HG02840 (cell line): ENCODE measurements around the gene DLX3.
"Not testable (repeated sequence)": the region's sequence is repeated elsewhere in the genome, so short reads cannot be mapped to it uniquely, and the experiment has no call there.

ENCODE experiments used
- ATAC-seq: cut with Tn5 transposase; IDR thresholded peaks from one replicate; pipeline ENCODE4 v1.9.1; 2021; ENCODE audit warnings: mild to moderate bottlenecking, moderate library complexity, moderate number of reproducible peaks; ENCODE audit not compliant: unreplicated experiment, low FRiP score

DLX3 gene

GRCh38 chr17:49995055-49995738 lies at the start of gene DLX3:
TSS of gene DLX3 (minus strand) at chr17:49995224. CDS start at chr17:49994998, 226 bp downstream.
- no peak for ATAC-seq

GRCh38 chr17:50044483-50044882 lies 49.5 kb upstream of the DLX3 start:
- ATAC-seq, result no peak

- no peak for ATAC-seq
Observed at GRCh38 chr17:50043290-50044148, 48.5 kb upstream of the DLX3 start.

GRCh38 chr17:50042211-50042610 lies 47.2 kb upstream of the DLX3 start:
- no peak for ATAC-seq

- ATAC-seq, result not testable (repeated sequence)
Observed at GRCh38 chr17:50040496-50040895, 45.5 kb upstream of the DLX3 start.

DNA sequence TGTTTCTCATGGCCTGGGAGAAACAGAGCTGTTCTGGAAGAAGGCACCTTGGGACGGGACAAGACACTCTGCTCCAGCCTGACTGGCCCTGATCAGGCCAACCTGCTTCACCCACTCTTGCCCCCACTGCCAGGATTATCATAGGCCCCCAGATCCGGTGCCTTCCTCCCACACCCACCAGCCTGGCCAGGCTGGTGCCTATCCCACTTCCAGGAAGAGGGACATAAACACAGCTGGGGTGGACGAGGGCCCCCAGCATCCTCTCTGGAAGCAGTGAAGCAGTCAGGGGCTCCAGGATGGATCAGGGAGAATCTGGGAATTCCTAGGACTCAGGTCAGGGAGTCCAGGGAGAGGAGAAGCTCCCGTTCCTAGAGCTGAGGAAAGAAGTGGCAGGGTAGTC lies 44.0 kb upstream of the DLX3 start:
- no peak for ATAC-seq

DNA sequence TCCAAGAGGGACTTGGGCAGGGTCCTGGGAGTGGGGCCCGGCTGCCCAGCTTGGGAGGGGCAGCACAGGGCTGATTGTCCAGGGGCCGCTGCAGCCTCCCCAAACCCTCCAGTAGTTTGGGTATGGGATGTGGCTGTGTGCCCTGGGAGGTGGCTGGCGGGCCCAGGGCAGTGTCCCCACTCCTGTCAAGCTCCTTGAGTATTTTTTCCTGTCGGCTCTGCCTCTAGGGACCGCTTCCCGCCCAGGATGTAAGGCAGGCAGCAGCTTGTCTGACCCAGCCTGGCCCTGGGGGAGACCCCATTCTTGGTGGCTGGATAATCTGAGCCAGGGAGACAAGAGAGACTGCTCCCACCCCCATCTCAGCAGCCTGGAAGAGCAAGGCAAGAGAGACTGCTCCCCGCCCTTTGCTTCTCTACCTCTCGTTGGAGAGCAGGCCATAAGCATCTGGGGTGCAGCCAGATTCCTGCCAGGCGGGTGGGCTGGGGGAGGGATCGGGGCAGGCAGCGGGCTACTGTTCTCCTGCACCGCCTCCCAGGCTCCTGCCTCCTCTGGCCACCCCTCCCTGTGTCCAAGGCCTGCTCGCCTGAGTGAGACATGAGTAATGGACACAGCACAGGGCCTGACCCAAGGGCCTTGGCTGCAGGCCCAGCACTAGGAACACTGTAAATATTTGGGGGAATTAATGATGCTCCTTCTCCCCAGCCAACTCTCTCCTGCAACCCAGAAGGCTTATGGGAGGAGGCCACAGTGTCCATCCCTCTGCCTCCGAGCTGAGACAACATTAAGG lies 42.5 kb upstream of the DLX3 start:
- no peak for ATAC-seq

- ATAC-seq, result no peak
Observed at GRCh38 chr17:50036455-50037261, 41.6 kb upstream of the DLX3 start.

GRCh38 chr17:50035945-50036344 lies 40.9 kb upstream of the DLX3 start:
- ATAC-seq, result no peak

DNA sequence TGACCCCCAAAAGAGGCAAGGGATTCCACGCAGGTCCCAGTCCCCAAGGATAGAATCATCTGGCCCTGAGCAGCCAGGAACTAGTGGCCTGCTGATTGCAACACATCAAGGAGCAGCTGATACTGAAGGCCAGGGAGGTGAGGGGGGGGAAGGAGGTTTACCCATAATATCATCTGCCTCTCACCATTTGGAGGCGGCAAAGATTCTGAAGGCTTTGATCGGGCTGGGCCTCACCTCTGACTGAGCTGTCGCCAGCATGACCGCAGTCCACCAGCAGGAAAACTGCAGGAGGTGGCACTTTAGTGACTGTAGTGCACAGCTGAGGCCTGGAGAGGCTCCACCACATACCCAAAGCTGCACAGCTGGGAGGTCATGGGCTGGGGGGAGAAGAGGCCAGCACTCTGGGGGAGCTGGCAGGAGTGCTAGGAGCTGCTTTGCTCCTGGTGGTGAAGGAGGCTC lies 40.4 kb upstream of the DLX3 start:
- no peak for ATAC-seq

DNA sequence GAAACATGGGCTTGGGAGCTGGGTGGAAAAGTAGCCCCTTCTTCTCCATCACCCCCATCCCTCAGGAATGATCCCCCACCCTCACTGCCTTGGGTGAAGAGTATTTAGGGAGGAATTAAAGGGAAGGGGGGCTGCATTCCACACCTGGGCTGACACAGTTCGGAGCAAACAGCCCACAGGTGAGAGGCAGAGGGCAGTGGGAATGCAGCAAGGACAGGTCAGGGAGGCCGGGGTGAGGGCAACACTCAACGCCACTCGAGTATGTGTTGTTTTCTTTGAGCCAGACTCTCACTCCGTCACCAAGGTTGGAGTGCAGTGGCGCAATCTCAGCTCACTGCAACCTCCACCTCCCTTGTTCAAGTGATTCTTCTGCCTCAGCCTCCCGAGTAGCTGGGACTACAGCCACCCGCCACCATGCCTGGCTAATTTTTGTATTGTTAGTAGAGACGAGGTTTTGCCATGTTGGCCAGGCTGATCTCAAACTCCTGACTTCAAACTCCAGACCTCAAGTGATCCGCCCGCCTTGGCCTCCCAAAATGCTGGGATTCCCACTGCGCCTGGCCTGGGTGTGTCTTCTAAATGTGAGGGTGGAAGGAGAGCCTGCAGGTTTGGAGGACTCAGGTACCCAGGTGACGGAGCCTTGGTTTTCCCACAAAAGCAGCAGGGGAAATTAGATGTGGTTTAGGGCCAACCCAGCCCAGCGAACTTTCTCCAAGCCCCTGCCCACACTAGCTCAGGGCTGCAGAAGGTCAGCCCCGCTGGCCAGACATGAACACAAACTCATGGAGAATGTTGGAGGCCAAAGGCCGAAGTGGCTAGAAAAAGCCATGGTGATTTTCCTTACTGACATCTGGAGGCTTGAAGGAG lies 39.7 kb upstream of the DLX3 start:
- no peak for ATAC-seq

DNA sequence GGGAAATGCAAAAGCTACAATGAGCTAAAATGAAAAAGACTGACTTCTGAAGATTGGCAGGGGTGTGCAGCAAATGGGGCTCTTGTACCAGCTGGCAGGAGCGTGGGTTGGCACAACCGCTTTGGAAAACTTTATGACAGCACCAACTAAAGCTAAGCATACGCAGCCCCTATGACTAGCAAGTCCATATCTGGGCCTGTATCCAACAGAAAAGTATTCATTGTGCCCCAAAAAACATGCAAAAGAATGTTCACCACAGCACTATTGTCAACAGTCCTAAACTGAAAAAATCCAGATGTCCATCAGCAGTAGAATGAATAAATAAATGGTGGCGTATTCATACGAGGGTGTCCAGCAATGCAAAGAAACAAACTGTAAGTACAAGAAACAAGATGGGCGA lies 38.3 kb upstream of the DLX3 start:
- ATAC-seq, result no peak

DNA sequence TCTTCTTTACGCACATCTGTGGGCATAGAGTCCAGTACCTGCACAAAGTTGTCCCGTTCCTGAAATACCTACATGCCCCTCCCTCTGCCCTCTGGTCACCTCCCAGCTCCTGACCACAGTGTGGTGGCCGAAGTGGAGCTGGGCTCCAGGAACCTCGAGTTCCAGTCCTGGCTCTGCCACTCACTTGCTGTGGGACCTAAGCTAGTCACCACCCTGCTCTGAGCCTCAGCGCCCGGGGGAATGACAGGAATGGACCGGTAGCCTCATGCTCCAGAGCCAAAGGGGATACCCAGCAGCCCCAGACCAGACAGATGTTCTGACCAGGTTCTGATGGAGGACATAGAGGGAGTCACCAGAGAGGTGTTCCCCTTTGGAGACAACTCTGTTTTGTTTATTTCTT lies 34.2 kb upstream of the DLX3 start:
- ATAC-seq, result no peak

DNA sequence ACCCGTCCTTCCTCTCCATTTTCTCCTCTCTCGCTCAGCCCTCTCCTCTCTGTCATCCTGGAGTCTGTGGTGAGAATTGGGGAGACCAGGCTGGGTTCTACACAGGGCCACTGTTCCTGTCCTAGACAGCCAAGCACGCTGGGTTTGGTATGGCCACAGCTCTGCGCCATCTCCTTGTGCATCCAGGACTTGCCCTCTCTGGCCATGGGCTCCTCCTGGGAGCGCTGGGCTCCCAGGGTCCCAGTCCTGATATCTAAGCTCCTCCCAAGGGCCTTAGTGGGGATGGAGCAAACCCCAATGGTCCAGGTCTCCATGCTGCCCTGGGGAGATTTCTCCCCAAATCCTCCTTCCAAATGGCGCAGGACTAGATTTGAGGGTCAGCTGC lies 33.7 kb upstream of the DLX3 start:
- ATAC-seq, result no peak

- no peak for ATAC-seq
Observed at GRCh38 chr17:50027881-50028735, 33.1 kb upstream of the DLX3 start.

DNA sequence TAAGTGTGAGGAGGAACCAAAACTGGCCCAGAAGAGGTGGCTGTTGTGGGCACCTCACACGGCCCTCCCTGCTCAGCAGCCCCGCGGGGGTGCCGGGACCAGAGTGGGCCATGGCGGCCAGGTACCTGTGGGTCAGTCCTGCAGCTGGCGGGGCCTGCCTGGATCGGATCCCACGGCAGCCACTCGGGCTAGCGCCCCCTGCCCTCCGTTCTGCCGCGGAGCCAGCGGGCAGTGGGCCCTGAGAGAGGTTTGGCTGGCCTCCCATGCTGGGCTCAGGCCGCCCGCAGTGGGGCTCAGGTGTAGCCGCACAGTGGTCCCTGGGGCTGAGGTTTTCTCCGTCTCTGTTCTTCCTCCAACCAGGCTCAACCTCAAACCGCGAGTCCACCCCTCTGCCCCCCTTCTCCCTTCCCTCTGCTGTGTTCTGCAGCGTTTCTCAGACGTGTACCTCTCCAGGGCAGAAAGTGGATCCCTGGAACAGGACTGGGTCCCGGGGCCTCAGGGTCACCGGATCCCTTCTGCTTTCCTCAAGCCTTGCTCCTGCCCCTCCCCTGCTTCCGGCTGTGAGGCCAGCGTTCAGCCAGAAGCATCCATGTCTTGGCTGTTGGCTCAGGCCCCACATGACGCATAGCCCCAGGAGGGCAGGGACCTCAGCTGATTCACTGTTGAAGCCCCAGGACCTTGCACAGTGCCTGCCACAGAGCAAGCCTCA lies 32.3 kb upstream of the DLX3 start:
- no peak for ATAC-seq

DNA sequence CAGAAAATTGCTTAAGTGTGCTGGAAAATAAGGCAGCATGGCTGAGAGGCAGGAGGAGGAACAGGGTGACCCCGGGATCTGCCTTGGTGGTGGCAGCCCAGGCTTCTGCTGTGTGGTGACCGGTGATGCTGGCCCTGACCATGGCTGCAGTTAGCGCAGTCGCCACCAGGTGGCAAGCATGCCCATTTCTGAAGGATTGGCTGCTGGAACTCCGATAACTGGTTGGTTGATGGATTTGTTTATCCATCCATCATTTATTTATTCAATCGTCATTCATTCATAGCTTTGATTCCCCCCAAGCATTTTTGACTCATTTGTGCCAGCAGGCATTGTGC lies 31.8 kb upstream of the DLX3 start:
- ATAC-seq, result no peak
